GM18909 (cell line): Measurements from ENCODE around the gene SENP2.
"Not testable (repeated sequence)": the region's sequence is repeated elsewhere in the genome, so short reads cannot be mapped to it uniquely, and the experiment has no call there.

Experiments
- ATAC-seq: cut with Tn5 transposase; IDR thresholded peaks from one replicate; pipeline ENCODE4 v1.9.1; 2021; ENCODE audit warnings: mild to moderate bottlenecking; ENCODE audit not compliant: unreplicated experiment, poor library complexity

The SENP2 gene

DNA sequence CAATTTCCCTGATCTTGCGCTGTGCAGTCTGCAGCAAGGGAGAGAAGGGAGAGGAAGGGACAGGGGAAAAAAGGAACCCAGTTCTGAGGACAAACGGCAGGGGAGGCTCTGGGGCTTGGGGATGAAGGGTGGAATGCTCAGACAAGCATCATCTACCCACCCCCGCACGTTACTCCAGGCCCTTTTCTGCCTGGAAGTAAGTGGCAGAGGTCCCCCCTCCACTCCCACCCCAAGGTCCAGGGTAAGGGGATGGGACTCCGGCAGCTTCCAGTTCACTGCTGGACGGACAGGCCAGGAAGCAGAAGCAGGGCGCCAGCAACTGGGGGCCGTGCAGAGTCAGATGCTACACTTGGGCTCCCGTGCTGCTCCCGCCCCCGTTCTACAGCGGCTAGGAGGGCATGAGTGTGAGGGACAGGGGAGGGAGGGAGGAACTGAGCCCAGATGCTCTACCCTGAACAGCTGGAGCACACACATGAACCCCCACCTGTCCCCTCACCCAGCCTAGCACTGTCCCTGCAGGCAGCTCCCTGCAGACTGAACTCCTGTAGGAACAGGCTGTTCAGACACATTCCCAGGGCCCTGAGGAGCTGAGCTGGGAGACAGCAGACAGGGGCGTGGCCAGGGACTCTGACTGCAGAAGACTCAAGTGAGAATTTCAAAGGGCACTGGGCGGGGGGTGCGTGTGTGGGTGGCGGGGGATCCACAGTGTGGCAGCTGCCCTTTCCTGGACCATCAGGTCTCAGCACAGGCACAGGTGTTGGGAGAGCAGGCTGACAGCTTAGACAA, 59.7 kb downstream of the SENP2 start:
- ATAC-seq = no peak

DNA sequence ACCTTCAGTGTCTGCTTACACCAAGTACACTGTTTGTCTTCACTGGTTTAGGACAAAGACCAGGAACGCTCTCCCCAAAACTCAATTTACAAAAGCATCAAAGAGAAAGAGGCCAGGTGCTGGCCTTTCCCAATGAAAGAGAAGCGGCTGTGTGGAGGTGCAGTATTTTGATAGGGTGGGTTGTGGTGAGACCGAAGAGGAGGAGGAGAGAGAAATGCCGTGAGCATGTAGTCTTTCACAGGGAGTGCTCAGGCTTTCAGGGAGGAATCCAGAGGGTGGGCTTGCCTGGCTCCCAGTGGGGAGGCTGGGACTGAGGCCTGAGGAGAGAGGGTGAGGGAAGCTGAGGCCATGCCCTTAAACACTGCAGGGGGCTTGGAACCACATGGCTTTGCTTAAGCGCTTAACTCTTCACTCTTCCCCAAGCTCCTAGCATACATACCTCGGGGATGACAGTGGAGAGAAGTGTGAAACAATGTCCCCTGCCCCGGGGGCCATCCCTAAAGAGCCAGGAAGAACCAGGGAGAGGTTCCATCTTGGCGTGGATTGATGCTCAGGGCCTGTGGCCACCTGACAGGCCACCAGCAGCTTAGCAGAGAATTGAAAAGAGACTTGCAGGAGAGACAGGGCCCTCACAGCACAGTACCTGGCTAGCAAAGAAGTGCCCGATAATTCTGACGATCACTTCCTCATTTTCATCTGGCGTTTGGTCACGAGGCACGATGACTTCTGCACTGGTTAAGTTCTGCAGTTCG, 60.5 kb downstream of the SENP2 start:
- no peak for ATAC-seq

DNA sequence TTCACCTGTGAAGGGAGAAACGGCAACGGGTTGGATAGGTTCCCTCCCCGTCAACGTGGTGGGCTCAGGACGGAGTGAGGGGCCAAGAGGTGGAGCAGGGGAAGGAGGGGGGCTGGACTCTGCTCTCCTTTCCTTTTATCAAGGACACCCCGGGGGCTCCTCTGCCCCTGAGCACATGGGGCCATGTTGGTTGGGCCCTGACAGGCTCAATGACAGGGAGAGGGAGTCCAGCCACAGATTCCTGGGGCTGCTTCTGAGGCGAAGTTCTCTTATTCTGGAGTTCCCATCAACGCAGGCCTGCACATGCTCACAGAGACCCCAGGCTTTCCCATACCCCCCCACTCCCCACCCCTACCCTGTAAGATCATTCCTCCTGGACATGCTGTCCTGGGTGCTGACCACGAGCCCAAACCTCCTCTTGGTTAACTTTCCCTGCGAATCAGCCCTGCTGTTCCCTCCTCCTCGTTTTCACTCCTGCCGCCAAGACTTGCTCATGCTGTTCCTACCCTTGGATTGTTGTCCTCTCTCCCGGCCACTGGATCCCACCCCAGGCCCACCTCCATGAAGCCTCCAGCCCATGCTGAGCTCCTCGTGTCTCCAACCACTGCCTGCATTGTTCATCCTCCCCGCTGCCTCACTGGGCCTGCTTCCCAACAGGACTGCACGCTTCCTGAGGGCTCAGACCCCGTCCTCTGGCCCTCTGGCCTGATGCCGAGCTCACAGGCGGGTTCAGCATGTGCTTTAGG, 61.2 kb downstream of the SENP2 start:
- ATAC-seq = no peak

DNA sequence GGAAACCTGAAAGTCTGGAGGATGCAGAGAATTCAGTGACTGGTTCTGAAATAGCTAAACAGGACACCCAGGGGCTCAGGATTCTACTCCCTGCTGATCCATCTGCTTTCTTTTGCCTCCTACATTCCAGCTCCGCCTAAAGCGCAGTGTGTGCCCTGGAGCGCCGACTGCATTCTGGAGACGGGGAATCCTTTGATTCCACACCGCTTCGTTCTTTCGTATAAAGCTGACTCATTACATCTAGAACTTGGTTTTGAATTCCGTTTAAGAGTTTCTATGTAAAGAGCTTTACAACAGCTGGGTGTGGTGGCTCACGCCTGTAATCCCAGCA, 61.8 kb downstream of the SENP2 start:
- ATAC-seq = no peak

DNA sequence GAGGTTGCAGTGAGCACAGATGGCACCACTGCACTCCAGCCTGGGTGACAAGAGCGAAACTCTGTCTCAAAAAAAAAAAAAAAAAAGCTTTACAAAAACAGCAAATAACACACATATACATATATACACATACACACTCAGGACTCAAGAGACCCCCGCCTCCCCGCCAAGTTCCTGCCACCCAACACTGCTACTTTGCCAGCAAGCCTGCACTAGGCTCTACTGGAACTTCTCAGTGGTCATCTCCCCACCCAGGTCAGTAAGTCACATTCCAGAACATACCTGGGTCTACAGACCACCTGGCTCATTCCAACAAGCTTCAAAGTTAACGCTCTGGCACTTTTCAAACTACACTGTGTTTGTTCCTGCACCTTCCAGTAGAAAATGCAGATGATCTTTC, 62.3 kb downstream of the SENP2 start:
- ATAC-seq = no peak

DNA sequence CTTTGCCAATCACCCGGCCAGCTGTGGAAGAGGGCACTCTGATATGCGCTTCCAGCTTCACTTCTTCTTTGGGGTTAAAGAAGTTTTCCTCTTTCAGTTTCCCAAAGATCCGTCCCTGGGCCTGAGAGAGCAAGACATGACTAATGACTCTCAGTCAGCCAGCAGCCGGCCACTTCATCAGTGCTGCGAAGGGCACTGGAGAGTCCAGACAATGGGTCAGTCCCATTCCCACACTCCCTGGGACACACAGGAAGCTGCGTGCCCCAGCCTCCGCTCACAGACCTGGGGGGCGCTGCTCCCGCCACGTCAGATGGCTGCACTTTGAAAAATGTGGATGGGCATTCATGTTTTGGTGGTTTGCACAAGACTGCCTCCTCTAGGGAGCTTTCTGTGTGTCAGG, 63.3 kb downstream of the SENP2 start:
- ATAC-seq = no peak

DNA sequence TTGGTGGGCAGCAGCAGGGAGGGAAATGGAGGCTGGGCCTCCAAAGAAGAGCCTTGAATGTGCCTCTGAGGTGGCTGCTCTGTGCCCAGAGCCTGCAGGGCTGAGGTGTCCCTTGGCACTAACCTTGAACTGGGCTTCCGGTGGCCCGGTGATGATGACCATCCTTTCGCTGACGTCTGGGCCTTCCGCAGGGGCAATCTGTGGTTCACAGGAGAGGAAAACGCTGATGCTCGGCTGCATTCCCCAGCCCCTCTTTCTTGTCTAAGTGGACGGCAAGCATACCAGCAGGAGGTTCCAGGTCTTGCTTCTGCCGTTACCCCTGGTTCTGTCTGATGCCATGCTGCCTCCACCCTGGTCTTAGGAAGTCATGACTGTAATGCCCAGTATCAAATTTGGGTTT, 65.9 kb downstream of the SENP2 start:
- ATAC-seq = no peak

DNA sequence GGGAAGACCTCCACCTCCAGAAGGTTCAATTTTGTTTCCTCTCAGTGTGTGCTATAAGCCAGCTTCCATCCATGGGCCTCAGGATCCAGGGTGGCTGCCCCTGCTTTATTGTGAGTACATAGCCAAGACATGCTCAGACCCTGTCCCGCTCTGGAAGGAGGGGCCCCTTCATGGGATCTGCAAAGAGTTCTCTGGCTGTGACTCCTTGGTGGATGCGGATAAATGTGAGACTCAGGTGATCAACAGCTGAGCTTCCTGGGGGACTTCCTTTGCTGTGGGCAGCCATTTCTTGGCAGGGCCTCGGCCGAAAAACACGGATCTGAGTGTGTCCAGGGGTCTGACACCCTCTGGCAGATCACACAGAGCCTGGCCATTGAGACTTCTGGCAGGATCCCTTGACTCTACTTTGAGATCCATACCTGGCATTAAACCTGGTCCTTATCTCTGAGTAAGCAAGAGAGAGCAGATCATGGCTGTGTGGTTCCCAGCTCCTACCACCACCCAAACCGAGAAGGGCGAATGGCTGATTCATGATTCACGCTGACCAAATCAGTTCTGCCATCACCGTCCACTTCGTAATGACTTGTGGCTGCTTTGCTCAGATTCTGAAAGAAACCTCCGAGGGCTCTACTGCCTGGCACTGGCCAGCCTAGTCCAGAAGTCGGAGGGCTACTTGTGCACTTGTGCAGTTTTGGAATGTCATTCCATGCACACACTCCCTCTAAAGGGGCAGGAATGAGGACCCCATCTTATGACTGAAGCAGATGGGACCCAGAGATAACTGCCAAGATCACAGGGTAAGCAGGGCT, 68.1 kb downstream of the SENP2 start:
- ATAC-seq = no peak

DNA sequence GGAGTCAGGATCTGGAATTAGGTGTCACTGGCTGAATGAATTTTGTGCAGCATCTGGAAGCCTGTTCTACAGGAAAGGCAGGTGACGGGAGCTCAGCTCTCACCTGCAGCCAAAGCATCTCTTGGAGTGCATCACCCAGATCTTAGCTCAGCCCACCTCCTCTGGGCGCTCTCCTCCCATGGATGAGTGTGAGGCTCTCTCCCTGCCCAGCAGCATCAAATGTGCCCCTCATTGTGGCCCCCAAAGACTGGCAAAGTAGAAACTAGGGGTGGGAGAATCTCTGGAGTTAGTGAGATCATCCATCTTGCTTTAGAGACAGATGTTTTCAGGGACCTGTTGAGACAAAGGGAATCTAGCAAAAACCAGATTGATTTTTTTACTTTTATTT, 68.7 kb downstream of the SENP2 start:
- ATAC-seq = no peak

DNA sequence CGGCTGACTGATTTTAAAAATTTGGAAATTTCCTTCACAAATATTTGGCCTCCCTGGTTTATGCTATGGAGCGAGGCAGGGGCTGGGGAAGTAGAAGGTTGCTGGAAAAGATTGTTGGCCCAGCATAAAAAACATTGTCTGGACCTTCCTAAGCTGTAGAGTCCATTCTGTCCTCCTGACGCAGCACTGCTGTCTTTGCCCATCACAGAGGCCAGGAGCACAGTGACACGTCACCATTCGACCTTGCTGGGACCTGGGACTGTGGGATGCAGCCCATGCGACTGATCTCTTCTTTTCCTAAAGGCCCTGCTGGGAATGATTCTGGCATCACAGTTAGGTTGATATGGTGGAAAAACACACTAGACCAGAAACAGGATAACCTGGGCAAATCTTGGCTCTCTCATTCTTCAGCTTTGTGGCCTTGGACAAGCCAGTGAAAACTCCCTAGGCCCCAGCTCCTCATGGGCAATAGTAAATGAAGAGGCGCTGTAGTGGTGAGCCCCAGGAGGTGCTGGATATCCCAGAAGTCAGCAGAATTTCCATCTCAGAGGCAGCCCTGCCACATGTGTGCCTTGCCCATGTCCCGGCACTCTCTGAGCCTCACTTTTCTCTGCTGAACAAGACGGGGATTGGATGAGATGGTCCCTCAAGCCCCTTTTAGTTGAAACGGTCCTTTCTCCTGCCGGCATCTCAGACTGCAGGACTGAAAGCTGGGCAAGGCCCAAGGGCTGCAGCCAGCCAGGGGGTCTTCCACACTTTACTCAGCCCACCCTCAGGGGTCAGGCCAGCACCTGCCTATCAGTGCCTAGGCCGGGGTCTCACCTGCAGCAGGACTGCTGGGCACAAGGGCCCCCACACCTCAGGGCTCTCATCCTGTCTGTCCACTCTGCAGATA, 69.6 kb downstream of the SENP2 start:
- no peak for ATAC-seq

DNA sequence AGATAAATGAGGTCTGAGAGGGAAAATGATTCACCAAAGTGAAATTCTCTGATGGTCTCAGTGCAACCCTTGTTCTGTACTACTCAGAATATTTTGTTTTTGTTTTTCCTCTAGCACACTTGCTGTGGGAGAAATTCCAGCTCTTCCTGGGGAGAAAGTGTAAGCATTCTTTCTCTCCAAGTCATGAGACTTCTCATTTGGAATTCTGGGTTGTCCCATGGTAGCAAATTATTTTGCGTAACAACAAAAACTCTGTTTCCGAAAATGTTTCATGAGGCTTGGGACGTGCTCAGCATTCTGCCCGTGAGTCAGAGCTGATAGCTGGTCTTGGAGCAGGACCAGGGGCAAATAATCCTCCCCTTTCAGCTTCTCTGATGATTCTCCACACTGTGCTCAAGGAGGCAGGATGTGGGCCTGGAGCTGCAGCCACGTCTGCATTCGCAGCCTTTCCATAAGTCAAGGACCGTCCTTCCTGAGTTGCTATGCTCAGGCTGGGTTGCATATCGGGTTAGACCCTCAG, 70.3 kb downstream of the SENP2 start:
- no peak for ATAC-seq

DNA sequence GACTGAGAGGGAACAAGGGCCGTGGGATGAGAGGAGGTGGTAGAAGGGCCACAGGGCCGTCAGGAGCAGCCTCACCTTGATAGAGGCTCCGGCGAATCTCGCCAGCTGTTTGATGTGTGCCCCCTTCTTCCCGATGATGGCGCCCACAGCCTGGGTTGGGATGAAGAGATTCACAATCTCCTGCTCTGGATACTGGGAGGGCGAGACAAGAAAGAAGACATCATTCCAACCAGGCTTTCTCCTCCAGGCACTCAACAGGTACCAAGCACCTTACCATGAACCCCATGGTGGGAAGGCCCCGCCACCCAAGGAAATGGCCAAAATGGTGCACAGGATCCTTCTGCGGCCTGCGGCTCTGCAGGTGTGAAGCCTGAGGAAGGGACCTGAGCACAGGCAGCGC, 71.1 kb downstream of the SENP2 start:
- no peak for ATAC-seq

DNA sequence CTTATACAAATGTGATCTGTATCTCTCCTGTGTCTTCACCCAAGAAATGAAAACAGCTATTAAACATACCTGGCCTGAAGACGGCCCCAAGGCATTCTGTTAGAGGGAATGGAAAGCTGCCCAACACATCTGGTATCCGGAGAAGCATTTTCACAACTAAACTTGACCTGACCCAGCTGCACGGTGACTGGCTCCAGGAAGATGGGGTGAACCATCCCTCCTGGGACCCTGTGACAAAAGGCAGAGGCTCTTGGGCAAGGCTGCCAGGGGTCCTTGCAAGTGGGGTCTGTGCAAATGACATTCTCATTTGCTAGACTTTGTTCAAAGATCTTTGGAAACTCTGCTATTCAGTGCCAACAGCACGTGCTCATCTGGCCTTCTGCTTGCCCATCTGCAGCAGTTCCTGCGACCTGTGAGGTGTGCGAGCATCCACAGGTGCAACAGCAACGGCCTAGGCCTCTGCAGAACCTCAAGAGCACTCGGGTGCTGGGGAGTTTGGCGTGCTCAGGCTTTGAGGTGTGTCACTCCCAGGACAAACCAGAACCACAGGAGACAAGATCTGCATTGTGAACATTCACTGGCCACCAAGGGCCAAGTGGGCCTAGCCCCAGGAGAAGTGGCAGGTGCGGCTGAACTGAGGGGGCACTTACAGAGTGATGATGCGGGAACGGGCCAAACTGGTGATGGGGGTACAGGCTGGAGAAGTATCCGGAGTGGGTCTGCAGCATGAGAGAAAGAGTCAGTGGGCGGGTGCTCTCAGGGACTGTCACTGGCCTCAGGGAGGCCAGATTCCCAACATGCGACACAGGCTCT, 71.8 kb downstream of the SENP2 start:
- no peak for ATAC-seq

DNA sequence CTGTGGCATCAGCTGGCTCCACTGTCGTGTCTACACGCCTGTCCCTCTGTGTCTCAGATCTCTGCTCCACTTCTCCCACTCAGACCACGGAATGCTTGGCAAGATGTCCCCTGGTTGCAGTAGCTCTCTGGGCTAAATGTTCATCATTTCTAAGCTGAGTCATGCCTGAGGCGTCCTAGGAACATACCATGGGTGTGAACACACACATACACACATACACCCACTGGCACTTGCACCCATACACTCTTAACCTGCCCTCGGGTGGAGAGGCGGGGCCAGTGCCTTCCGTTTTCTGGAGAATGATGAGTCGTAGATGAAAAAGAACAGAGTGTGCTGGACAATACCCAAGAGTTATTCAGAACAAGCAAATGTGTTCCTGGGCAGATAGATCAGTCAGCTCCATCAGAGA, 72.4 kb downstream of the SENP2 start:
- no peak for ATAC-seq

DNA sequence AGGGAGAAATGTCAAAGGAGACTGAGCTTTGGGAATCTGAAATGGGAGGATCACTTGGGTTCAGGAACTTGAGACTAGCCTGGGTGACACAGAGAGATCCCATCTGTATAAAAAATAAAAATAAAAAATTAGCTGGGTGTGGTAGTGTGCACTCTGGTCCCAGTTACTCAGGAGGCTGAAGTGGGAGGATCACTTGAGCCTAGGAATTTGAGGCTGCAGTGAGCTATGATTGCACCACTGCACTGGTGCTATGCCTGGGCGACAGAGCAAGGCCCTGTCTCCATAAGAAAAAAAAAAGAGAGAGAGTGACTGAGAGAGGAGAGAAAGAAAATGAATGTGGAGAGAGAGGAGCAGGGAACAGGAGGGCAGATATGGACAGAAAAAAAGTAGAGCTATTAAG, 72.8 kb downstream of the SENP2 start:
- ATAC-seq = no peak

DNA sequence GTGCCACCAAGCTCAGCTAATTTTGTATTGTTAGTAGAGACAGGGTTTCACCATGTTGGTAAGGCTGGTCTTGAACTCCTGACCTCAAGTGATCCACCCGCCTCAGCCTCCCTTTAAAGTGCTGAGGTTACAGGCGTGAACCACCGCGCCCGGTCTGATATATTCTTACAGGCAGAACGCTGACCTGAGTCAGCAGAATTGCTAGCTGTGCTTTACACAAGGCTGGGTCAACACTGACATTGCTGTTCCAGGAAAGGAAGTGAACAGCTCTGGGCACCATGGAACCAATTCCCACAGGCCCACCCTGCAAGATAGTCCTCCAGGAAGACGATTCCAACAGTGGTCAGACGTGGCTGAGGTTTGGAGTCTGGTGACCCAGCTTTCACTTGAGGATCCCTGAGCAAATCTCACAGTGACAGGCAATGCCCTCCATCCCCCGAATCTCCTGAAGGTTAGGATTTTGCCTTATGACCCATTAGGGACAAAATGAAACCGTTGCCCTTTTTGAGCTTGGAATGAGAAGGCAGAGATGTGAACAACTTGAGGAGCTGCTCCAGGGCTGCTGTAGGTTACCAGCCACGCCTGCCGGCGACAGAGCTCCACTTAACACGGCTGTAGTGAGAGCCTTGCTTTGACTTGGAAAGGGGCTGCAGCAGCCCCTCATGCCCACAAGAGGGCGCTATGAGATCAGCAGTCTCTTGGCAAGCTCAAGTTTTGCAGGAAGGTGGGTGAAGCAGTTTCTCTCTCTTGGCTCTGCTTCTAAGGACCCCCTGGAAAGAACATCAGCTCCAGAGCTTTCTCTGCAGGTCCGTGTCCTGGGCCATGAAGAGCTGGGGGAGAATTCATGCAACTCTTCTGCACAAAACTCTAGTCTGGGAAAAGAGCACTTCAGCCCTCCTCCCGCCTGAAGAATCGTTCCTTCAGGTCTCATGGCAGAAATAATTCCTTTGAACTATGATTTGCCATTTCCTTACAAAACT, 74.1 kb downstream of the SENP2 start:
- ATAC-seq = peak; percentile 68

DNA sequence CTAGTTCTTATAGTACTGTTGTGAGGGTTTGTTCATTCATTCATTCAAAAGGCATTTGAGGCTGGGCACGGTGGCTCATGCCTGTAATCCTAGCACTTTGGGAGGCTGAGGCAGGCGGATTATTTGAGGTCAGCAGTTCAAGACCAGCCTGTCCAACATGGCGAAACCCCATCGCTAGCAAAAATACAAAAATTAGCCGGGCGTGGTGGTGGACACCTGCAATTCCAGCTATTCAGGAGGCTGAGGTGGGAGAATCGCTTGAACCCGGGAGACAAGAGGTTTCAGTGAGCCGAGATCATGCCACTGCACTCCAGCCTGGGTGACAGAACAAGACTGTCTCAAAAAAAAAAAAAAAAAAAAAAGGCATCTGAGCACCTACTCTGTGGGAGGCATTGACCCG, 75.2 kb downstream of the SENP2 start:
- not testable (repeated sequence) for ATAC-seq
